HG02759 (cell line): ENCODE results near the gene TXNDC17.
"Not testable (repeated sequence)": the region's sequence is repeated elsewhere in the genome, so short reads cannot be mapped to it uniquely, and the experiment has no call there.

ENCODE experiments used
- ATAC-seq: cut with Tn5 transposase; IDR thresholded peaks from one replicate; pipeline ENCODE4 v1.9.1; 2021; ENCODE audit warnings: mild to moderate bottlenecking, moderate library complexity; ENCODE audit not compliant: unreplicated experiment

TXNDC17 gene

DNA sequence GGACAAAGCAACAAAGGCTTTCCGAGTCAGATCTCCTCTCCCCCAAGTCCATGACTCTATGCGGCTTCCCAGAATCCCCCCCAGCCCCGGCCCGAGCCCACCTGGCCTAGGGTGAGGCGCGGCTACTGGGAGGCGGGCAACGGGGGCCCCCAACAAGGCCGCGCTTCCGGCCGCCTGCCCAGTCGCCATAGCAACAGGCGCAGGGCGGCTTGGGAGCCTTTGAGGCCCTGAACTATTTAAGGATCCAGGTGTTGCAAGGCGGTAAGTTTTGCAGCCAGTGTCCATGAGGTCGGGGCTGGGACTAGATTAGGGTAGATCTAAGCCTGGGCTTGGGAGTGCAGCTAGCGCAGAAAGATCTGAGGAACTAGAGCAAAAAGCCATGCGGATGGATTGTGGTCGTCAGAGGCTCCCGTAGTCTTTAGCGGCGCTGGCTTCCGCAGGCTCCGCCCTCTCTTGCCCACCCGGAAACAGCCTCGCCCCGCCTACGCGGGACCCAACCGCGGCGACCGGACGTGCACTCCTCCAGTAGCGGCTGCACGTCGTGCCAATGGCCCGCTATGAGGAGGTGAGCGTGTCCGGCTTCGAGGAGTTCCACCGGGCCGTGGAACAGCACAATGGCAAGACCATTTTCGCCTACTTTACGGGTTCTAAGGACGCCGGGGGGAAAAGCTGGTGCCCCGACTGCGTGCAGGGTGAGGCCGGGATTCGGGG lies at the start of gene TXNDC17, which contains the start of gene KIAA0753:
Gene TXNDC17 (plus strand): TSS at position 525 of the 711 bp plus-strand sequence. CDS start 23 bp downstream, at position 548.
Gene KIAA0753 (minus strand): TSS at position 176 of the 711 bp plus-strand sequence. CDS start 5,608 bp downstream, outside the sequence.
- peak; percentile 93 for ATAC-seq

DNA sequence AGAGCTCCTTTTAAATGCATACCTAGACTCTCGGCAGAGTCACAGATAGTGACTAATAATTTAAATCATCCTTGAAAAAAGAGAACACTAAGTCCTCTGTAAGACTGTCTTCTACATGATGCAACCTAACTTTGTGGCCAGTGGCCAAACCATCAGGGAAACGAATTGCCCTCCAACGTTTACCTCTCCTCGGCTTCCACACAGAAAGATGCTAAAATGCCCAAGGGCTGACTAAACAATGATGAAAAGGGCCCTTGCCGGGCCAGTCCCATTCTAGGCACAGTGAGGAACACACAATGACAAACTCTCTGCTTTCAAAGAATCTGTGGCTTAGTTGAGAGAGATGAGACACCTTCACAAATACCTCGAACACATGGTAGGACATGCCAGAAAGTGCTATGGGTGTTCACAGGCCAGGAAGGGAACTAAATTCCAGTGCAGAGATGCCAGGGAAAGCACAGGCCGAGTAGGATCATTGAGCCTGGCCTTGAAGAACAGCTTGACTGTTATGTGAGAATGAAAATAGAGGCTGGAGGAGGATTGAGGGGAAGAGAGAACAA lies 49.2 kb upstream of the TXNDC17 start:
- no peak for ATAC-seq

GRCh38 chr17:6592173-6592572 lies 48.7 kb upstream of the TXNDC17 start:
- ATAC-seq, result no peak

DNA sequence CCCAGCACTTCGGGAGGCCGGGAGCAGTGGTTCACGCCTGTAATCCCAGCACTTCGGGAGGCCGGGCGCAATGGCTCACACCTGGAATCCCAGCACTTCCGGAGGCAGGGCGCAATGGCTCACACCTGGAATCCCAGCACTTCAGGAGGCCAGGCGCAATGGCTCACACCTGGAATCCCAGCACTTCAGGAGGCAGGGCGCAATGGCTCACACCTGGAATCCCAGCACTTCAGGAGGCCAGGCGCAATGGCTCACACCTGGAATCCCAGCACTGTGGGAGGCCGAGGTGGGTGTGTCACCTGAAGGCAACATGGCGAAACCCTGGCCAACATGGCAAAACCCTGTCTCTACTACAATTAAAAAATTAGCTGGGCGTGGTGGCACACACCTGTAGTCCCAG lies 47.5 kb upstream of the TXNDC17 start:
- not testable (repeated sequence) for ATAC-seq

- ATAC-seq, result no peak
Measured at GRCh38 chr17:6596081-6596480, 44.8 kb upstream of the TXNDC17 start.

DNA sequence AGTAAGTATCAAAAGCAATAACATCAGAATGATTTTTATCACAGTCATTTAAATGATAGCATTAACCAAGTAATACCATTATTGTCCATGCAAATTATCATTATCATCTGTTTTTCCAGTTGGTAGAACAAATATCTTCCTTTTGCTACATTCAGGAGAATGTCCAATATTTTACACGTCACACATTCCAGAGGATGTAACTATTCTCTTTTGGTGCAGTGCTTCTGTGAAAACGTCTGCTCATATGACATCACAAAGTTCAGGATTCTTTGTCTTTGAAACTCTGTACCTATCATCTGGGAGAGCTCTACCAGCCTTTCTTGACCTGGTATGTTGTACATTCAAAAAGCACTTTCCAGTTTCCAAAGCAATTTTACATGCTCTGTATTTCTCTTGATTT lies 44.3 kb upstream of the TXNDC17 start:
- no peak for ATAC-seq

DNA sequence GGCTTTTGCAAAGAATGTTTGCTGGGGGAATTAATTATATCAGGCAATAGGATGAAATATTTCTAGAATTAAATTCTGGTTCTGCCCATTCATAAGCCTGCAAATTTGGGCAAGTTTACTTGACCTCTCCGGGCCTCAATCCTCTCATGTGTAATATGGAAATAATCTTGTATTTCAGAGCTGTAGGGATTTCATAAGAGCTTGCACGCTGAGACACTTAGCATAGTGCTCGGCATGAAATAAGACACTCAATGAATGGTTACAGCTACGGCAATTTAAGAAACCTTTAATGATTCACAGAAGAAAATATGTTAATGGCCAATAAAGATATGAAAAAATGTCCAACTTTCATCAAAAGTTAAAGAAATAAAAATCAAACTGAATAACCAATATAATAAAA lies 43.9 kb upstream of the TXNDC17 start:
- ATAC-seq, result no peak

GRCh38 chr17:6597727-6598126 lies 43.1 kb upstream of the TXNDC17 start:
- no peak for ATAC-seq

- ATAC-seq, result no peak
Measured at GRCh38 chr17:6599364-6599763, 41.5 kb upstream of the TXNDC17 start.

- ATAC-seq, result no peak
Measured at GRCh38 chr17:6602141-6602540, 38.7 kb upstream of the TXNDC17 start.

- no peak for ATAC-seq
Measured at GRCh38 chr17:6603744-6604325, 37.0 kb upstream of the TXNDC17 start.

DNA sequence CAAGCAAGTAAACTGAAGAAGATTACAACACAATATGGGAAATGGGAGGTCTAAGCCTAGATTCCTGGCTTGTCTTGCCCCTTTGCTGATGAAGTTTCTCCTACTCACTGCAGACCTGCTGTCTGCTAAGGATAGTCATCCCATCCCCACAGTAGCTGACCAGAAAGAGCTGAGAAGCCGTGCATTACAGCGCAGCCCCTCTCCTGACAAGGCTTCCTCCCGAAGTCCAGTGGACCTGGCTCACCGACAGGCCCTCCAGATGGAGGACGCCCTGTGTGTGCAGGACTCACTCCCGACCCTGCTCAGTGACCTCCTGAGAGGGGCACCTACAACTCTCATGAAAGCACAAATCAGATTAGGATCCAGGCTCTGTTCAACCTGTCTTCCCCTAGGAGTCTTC lies 35.7 kb upstream of the TXNDC17 start:
- no peak for ATAC-seq

GRCh38 chr17:6608321-6608720 lies 32.5 kb upstream of the TXNDC17 start:
- no peak for ATAC-seq

GRCh38 chr17:6610011-6610410 lies 30.8 kb upstream of the TXNDC17 start:
- ATAC-seq, result no peak

GRCh38 chr17:6611231-6611630 lies 29.6 kb upstream of the TXNDC17 start:
- no peak for ATAC-seq

DNA sequence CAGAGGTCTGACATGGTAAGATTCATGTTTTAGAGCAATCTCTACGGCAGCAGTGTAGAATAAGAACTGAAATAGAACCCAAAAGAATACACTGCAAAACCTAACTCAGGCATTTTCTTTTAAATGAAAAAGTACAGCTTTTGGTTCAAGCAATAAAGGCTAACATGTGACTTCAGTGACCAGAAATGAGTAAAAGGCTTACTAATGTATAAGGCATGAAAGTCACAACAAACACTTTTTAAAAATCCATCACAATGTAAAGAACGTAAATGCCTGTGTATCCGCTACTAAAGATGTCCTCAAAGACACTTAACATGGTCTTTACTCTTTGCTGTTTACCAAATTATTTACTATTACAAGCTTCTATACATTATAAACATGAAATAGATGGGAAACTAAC lies 16.9 kb upstream of the TXNDC17 start:
- no peak for ATAC-seq

DNA sequence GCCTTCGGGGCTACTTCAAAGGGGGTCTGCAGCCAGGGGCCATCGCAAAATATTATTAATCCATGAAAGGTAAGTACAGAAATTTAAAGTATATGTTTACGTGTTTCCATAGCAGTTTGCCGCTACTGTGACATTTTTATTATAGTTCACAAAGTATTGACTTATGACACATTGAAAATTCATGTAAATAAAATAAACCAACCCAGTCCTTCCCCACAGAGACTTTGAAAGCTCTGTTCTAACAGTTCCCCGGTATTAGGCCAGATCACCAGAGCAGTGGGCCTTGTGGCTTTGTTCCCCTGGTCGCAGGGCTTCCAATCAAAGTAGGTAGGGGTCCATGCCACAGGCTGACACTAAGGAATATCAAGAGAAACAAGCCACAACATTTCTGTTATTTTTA lies 14.2 kb upstream of the TXNDC17 start:
- no peak for ATAC-seq

GRCh38 chr17:6627019-6627418 lies 13.8 kb upstream of the TXNDC17 start:
- no peak for ATAC-seq

GRCh38 chr17:6630390-6630789 lies 10.5 kb upstream of the TXNDC17 start:
- ATAC-seq, result no peak

DNA sequence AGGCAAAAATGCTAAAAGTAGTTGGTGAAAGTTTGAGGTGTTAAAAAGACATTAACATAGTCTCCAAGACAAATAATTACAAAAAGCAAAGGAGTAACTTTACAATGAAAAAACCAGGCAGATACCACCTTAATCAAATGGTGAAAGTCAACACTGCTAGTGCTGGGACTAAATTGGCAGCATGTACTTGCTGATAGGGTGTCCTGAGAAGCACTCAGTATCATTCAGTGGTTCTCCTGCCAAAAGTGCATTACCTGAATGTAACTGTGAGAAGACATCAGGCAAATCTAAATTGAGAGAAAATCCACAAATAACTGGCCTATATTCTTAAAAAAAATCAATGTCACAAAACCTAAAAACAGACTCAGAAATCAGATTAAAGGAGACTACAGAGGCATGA lies 8.3 kb upstream of the TXNDC17 start:
- ATAC-seq, result no peak

GRCh38 chr17:6633263-6633662 lies 7.6 kb upstream of the TXNDC17 start:
- ATAC-seq, result no peak

- no peak for ATAC-seq
Measured at GRCh38 chr17:6636105-6636504, 4.8 kb upstream of the TXNDC17 start.
